K562 (cell line): ENCODE measurements around the gene PDPK1. TPM values are rescaled to one million over a fixed set of nuclear protein-coding genes. Genes with fewer than 3 reads are reported as not detected.

Experiments used
- CBX2 ChIP-seq: fragments of 200-600 bp; sonication (generic); IDR thresholded peaks from one replicate; pipeline ENCODE4 v1.6.1; 2012; ENCODE audit warnings: mild to moderate bottlenecking, low read length, inconsistent platforms; ENCODE audit not compliant: insufficient read depth, poor library complexity, severe bottlenecking
- ELF4 ChIP-seq: fragments of 450-650 bp; formaldehyde crosslinking; IDR thresholded peaks from 2 replicates; pipeline ENCODE4 v1.4.0; 2022; ENCODE audit warnings: missing genetic modification characterization
- ETV1 ChIP-seq: fragments of 450-650 bp; conservative IDR thresholded peaks from 2 replicates; pipeline ENCODE4 v1.6.1; 2016; ENCODE audit warnings: missing genetic modification characterization, control low read depth, low read depth, missing compliant biosample characterization
- FOXK1 ChIP-seq: sonication (generic); formaldehyde crosslinking; IDR thresholded peaks from 2 replicates; pipeline ENCODE4 v1.8.0; 2022; ENCODE audit warnings: missing genetic modification reagents, mild to moderate bottlenecking, borderline replicate concordance
- HIVEP1 ChIP-seq: fragments of 250-450 bp; sonication (Bioruptor Pico); IDR thresholded peaks from 2 replicates; pipeline ENCODE4 v1.4.0; 2020; ENCODE audit warnings: mild to moderate bottlenecking
- HMG20B ChIP-seq: fragments of 250-450 bp; sonication (Bioruptor Pico); IDR thresholded peaks from 2 replicates; pipeline ENCODE4 v1.5.0; 2021; ENCODE audit warnings: mild to moderate bottlenecking
- JUNB ChIP-seq: fragments of 450-650 bp; formaldehyde crosslinking; conservative IDR thresholded peaks from 2 replicates; pipeline ENCODE4 v1.4.0; 2020; ENCODE audit warnings: mild to moderate bottlenecking
- NONO ChIP-seq, 2 experiments: fragments of 200-400 bp in 1 of 2; fragments of 450-650 bp in 1 of 2; formaldehyde crosslinking in 1 of 2; IDR thresholded peaks; 2 replicates each; pipeline ENCODE4 v1.6.1; 2017; ENCODE audit warnings: low read depth in 2 of 2, mild to moderate bottlenecking in 2 of 2, moderate library complexity in 2 of 2, low read length in 1 of 2
- PATZ1 ChIP-seq: fragments of 250-450 bp; sonication (Bioruptor Pico); IDR thresholded peaks from 2 replicates; pipeline ENCODE4 v1.5.0; 2020; ENCODE audit warnings: mild to moderate bottlenecking, borderline replicate concordance
- PHF21A ChIP-seq: fragments of 450-650 bp; IDR thresholded peaks from 2 replicates; pipeline ENCODE4 v1.6.1; 2017; ENCODE audit warnings: low read depth, borderline replicate concordance
- POLR2AphosphoS5 ChIP-seq: IDR thresholded peaks from 2 replicates; pipeline ENCODE4 v1.6.1; 2011; ENCODE audit warnings: mild to moderate bottlenecking, low read depth, low read length, moderate library complexity; ENCODE audit not compliant: control insufficient read depth, insufficient read depth
- SMAD2 ChIP-seq: fragments of 150-350 bp; IDR thresholded peaks from 2 replicates; pipeline ENCODE4 v1.6.1; 2014; ENCODE audit warnings: low read depth, mild to moderate bottlenecking, low read length
- SRSF7 ChIP-seq: fragments of 200-400 bp; formaldehyde crosslinking; optimal IDR thresholded peaks from 2 replicates; pipeline ENCODE3; 2017; ENCODE audit warnings: mild to moderate bottlenecking, low read depth, low read length
- TSC22D4 ChIP-seq: fragments of 450-650 bp; IDR thresholded peaks from 2 replicates; pipeline ENCODE4 v1.6.1; 2016; ENCODE audit warnings: missing genetic modification characterization, missing biosample characterization, control low read depth
- ZNF507 ChIP-seq: conservative IDR thresholded peaks from 2 replicates; pipeline ENCODE4 v1.6.1; 2017; ENCODE audit warnings: missing genetic modification characterization, missing compliant biosample characterization
- polyA plus RNA-seq, 8 experiments: library from polyadenylated mRNA; depleted of rRNA in 4 of 8; stranded (reverse) in 5 of 8; unstranded in 3 of 8; fragments of >200 nt; fragmentation: Nextera tagmentation in 2 of 8; fragmentation: Illumina TruSeq in 1 of 8; extraction: Ambion mirVana in 2 of 8; extraction: Trizol in 1 of 8; gene quantifications; 2 replicates each; pipeline versions ENCODE4 v1.2.1 to v1.2.3, GENCODE V29; 2011 to 2014; ENCODE audit warnings: inconsistent platforms in 1 of 8, missing spikeins in 1 of 8
- total RNA-seq, 7 experiments: library from RNA; depleted of rRNA in 6 of 7; stranded (reverse); fragments of >200 nt in 6 of 7; fragmentation: Illumina TruSeq in 2 of 7; extraction: Trizol in 2 of 7; gene quantifications; 2 replicates each; pipeline versions ENCODE4 v1.2.1 to v1.2.3, GENCODE V29; 2011 to 2021; ENCODE audit warnings: low replicate concordance in 1 of 7
- TF ChIP-seq, protein P1 (sequence below): fragments of 450-650 bp; IDR thresholded peaks from 2 replicates; pipeline ENCODE4 v1.6.1; 2016; ENCODE audit warnings: low read depth

Gene PDPK1
- total and polyA plus RNA-seq, 9 of the 15 experiments (the other 6 are each of a cell fraction or from before 2014, with no cell fraction given), result 4.0 to 37.2 (median 18.7) TPM

GRCh38 chr16:2537451-2538379 lies at the start of gene PDPK1 (continued):
- TF ChIP-seq NONO (IDR thresholded peaks at IDR 0.05; ENCODE audit: low read depth in 2 of 2, low read length in 1 of 2) (peak; percentile 55 to 93; a peak in 2 of 4 replicates), PHF21A (0 out of 2 replicates have a peak, but pooled peaks have one; percentile 8), HIVEP1 (CRISPR knock-in tag) (no peak), FOXK1 (CRISPR knock-in tag) (no peak), TSC22D4 (tag) (no peak), JUNB (CRISPR knock-in tag) (no peak), CBX2 (no peak), ELF4 (CRISPR knock-in tag) (no peak), PATZ1 (no peak), ETV1 (tag) (no peak), HMG20B (CRISPR knock-in tag) (no peak), POLR2AphosphoS5 (no peak), SMAD2 (no peak), SRSF7 (no peak), ZNF507 (tag) (no peak)
- TF ChIP-seq, protein P1, sequence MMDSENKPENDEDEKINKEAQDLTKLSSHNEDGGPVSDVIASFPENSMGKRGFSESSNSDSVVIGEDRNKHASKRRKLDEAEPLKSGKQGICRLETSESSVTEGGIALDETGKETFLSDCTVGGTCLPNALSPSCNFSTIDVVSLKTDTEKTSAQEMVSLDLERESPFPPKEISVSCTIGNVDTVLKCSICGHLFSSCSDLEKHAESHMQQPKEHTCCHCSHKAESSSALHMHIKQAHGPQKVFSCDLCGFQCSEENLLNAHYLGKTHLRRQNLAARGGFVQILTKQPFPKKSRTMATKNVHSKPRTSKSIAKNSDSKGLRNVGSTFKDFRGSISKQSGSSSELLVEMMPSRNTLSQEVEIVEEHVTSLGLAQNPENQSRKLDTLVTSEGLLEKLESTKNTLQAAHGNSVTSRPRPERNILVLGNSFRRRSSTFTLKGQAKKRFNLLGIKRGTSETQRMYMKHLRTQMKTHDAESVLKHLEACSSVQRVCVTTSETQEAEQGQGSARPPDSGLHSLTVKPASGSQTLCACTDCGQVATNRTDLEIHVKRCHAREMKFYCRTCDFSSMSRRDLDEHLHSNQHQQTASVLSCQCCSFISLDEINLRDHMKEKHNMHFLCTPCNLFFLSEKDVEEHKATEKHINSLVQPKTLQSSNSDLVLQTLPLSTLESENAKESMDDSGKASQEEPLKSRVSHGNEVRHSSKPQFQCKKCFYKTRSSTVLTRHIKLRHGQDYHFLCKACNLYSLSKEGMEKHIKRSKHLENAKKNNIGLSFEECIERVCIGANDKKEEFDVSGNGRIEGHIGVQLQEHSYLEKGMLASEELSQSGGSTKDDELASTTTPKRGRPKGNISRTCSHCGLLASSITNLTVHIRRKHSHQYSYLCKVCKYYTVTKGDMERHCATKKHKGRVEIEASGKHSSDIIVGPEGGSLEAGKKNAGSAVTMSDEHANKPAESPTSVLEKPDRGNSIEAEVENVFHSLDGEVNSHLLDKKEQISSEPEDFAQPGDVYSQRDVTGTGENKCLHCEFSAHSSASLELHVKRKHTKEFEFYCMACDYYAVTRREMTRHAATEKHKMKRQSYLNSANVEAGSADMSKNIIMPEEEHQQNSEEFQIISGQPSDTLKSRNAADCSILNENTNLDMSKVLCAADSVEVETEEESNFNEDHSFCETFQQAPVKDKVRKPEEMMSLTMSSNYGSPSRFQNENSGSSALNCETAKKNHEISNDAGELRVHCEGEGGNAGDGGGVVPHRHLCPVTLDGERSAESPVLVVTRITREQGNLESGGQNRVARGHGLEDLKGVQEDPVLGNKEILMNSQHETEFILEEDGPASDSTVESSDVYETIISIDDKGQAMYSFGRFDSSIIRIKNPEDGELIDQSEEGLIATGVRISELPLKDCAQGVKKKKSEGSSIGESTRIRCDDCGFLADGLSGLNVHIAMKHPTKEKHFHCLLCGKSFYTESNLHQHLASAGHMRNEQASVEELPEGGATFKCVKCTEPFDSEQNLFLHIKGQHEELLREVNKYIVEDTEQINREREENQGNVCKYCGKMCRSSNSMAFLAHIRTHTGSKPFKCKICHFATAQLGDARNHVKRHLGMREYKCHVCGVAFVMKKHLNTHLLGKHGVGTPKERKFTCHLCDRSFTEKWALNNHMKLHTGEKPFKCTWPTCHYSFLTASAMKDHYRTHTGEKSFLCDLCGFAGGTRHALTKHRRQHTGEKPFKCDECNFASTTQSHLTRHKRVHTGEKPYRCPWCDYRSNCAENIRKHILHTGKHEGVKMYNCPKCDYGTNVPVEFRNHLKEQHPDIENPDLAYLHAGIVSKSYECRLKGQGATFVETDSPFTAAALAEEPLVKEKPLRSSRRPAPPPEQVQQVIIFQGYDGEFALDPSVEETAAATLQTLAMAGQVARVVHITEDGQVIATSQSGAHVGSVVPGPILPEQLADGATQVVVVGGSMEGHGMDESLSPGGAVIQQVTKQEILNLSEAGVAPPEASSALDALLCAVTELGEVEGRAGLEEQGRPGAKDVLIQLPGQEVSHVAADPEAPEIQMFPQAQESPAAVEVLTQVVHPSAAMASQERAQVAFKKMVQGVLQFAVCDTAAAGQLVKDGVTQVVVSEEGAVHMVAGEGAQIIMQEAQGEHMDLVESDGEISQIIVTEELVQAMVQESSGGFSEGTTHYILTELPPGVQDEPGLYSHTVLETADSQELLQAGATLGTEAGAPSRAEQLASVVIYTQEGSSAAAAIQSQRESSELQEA, result no peak; the same call in 1 of the 2 replicates
